GM10847 (cell line): Measurements from ENCODE around the gene OLIG1.

ENCODE experiments used
- POLR2A ChIP-seq: IDR thresholded peaks from 2 replicates; pipeline ENCODE4 v1.6.1; 2011; ENCODE audit not compliant: insufficient read length; ENCODE audit errors: extremely low read depth

OLIG1 gene, protein sequence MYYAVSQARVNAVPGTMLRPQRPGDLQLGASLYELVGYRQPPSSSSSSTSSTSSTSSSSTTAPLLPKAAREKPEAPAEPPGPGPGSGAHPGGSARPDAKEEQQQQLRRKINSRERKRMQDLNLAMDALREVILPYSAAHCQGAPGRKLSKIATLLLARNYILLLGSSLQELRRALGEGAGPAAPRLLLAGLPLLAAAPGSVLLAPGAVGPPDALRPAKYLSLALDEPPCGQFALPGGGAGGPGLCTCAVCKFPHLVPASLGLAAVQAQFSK

DNA sequence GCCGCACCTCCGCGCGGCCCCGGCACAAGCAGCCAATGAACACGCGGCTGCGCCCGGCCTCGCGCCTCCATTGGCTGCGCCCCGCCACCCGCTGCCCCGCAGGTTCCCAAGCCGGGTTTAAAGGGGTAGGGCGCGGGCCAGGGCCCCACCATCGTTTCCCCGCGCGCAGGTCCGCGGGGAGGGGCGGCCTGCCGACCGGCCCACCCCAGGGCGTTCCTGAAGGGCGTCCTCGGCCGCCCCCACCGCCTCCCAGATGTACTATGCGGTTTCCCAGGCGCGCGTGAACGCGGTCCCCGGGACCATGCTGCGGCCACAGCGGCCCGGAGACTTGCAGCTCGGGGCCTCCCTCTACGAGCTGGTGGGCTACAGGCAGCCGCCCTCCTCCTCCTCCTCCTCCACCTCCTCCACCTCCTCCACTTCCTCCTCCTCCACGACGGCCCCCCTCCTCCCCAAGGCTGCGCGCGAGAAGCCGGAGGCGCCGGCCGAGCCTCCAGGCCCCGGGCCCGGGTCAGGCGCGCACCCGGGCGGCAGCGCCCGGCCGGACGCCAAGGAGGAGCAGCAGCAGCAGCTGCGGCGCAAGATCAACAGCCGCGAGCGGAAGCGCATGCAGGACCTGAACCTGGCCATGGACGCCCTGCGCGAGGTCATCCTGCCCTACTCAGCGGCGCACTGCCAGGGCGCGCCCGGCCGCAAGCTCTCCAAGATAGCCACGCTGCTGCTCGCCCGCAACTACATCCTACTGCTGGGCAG, at the start of gene OLIG1:
OLIG1 (plus strand) TSS at position 148 of the 750 bp plus-strand sequence; CDS start at position 254, 106 bp downstream.
- TF ChIP-seq POLR2A = no peak

- TF ChIP-seq POLR2A = no peak
Observed at GRCh38 chr21:33020558-33021100, 49.3 kb upstream of the OLIG1 start.

DNA sequence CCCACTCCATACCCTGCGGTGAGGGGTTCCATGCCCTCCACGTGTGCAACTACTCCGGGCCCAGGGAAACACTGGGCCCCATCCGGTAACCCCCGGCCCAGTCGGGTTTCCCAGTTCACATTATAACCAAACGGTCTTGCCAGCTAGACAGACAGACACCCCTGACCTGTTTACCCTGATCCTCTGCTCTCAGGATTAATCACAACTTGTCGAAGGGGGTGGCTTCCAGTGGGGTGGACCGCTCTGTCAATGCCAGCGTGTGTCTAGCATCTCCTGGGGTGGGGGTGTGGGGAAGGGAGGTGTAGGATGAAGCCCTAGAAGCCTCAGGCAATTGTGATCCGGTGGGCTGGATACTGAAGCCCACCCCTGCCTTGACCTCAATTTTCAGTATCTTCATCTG, 48.8 kb upstream of the OLIG1 start:
- TF ChIP-seq POLR2A = no peak

GRCh38 chr21:33021667-33022066, 48.3 kb upstream of the OLIG1 start:
- TF ChIP-seq POLR2A = no peak

DNA sequence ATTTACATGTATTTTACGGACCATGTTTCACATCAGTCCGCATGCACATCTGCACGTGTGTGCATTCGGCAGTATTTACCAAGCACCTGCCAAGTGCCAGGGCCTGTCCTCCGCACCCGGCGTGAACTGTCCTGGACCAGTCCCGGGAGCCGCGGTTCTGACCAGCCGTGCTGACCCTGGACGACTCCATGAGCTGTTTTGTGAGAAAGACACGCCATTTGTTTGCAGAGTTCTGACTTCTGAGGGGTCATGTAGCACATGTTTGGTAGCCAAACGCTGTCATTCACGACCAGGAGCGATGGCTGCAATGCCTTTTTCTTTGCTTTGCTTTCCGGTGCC, 47.5 kb upstream of the OLIG1 start:
- no peak for TF ChIP-seq POLR2A

- TF ChIP-seq POLR2A = no peak
Observed at GRCh38 chr21:33022828-33023573, 46.9 kb upstream of the OLIG1 start.

DNA sequence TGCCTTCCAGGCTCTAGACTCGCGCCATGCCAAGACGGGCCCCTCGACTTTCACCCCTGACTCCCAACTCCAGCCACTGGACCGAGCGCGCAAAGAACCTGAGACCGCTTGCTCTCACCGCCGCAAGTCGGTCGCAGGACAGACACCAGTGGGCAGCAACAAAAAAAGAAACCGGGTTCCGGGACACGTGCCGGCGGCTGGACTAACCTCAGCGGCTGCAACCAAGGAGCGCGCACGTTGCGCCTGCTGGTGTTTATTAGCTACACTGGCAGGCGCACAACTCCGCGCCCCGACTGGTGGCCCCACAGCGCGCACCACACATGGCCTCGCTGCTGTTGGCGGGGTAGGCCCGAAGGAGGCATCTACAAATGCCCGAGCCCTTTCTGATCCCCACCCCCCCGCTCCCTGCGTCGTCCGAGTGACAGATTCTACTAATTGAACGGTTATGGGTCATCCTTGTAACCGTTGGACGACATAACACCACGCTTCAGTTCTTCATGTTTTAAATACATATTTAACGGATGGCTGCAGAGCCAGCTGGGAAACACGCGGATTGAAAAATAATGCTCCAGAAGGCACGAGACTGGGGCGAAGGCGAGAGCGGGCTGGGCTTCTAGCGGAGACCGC, 46.3 kb upstream of the OLIG1 start:
- no peak for TF ChIP-seq POLR2A

DNA sequence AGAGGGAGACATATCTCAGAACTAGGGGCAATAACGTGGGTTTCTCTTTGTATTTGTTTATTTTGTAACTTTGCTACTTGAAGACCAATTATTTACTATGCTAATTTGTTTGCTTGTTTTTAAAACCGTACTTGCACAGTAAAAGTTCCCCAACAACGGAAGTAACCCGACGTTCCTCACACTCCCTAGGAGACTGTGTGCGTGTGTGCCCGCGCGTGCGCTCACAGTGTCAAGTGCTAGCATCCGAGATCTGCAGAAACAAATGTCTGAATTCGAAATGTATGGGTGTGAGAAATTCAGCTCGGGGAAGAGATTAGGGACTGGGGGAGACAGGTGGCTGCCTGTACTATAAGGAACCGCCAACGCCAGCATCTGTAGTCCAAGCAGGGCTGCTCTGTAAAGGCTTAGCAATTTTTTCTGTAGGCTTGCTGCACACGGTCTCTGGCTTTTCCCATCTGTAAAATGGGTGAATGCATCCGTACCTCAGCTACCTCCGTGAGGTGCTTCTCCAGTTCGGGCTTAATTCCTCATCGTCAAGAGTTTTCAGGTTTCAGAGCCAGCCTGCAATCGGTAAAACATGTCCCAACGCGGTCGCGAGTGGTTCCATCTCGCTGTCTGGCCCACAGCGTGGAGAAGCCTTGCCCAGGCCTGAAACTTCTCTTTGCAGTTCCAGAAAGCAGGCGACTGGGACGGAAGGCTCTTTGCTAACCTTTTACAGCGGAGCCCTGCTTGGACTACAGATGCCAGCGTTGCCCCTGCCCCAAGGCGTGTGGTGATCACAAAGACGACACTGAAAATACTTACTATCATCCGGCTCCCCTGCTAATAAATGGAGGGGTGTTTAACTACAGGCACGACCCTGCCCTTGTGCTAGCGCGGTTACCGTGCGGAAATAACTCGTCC, 45.5 kb upstream of the OLIG1 start:
- TF ChIP-seq POLR2A = no peak

- TF ChIP-seq POLR2A = no peak
Observed at GRCh38 chr21:33025106-33025488, 44.8 kb upstream of the OLIG1 start.

GRCh38 chr21:33025489-33026442, 44.2 kb upstream of the OLIG1 start, which contains the start of gene OLIG2:
OLIG2 (plus strand) TSS chr21:33025935; CDS start chr21:33026863, 928 bp downstream.
- TF ChIP-seq POLR2A = no peak

DNA sequence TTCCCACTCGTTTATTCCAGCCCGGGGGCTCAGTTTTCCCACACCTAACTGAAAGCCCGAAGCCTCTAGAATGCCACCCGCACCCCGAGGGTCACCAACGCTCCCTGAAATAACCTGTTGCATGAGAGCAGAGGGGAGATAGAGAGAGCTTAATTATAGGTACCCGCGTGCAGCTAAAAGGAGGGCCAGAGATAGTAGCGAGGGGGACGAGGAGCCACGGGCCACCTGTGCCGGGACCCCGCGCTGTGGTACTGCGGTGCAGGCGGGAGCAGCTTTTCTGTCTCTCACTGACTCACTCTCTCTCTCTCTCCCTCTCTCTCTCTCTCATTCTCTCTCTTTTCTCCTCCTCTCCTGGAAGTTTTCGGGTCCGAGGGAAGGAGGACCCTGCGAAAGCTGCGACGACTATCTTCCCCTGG, 43.5 kb upstream of the OLIG1 start:
- TF ChIP-seq POLR2A = no peak

DNA sequence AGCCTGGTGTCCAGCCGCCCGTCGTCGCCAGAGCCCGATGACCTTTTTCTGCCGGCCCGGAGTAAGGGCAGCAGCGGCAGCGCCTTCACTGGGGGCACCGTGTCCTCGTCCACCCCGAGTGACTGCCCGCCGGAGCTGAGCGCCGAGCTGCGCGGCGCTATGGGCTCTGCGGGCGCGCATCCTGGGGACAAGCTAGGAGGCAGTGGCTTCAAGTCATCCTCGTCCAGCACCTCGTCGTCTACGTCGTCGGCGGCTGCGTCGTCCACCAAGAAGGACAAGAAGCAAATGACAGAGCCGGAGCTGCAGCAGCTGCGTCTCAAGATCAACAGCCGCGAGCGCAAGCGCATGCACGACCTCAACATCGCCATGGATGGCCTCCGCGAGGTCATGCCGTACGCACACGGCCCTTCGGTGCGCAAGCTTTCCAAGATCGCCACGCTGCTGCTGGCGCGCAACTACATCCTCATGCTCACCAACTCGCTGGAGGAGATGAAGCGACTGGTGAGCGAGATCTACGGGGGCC, 43.0 kb upstream of the OLIG1 start:
- no peak for TF ChIP-seq POLR2A

GRCh38 chr21:33027401-33028286, 42.3 kb upstream of the OLIG1 start:
- no peak for TF ChIP-seq POLR2A
